ENCODE results near the gene CACNB4.

The CACNB4 gene

GRCh38 chr2:152086231-152086630 lies 12.6 kb downstream of the CACNB4 start:
- DNase-seq: no peak

GRCh38 chr2:152084076-152084475 lies 14.8 kb downstream of the CACNB4 start:
- DNase-seq: no peak

DNA sequence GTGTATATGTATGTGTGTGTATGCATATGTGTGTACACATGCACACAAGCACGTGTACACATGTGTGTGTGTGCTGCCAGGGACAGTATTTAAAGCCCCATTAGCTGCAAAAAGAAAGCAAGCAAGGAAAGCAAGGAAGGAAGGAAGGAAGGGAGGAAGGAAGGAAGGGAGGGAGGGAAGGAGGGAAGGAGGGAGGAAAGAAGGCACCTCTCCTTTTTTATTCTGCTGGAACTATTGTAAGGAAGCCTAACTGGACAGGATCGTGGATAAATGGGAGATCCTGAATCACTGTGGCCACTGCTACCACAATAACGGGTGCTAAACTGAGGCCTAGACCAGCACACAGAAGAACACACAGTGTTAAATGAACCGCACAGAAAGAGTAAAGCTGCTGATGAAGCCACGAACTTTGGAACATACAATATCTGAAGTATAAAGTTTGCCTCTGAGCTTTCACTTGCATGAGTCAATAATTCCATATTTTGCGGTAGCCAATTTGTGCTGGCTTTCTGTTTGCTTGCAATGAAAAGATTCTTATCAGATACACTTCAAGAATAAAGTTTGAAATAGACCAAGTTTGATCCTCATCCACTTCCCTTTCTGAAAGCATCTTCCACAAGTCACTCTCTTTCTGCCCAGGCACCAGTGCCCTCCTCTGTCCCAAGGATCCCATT lies 15.5 kb downstream of the CACNB4 start:
- no peak for DNase-seq

GRCh38 chr2:152078662-152079061 lies 20.2 kb downstream of the CACNB4 start:
- no peak for DNase-seq

DNA sequence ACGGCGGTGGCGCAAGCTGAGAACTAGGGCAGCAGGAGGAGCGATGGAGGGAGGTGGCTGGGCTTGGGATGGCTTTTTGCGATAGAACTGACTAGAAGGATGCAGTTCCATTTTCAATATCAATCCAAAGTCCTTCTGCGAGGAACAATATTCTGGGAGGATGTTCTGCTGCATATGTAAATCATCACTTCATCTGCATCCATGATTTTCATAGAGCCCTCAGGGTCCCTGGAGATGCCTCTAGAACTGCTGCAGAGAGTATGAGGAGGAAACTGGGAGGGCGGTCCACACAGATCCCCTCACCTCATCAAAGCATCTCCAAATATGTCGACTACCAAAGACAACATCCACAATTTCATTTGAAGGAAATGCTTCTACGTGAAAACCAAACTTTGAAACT lies 20.8 kb downstream of the CACNB4 start:
- DNase-seq: no peak

DNA sequence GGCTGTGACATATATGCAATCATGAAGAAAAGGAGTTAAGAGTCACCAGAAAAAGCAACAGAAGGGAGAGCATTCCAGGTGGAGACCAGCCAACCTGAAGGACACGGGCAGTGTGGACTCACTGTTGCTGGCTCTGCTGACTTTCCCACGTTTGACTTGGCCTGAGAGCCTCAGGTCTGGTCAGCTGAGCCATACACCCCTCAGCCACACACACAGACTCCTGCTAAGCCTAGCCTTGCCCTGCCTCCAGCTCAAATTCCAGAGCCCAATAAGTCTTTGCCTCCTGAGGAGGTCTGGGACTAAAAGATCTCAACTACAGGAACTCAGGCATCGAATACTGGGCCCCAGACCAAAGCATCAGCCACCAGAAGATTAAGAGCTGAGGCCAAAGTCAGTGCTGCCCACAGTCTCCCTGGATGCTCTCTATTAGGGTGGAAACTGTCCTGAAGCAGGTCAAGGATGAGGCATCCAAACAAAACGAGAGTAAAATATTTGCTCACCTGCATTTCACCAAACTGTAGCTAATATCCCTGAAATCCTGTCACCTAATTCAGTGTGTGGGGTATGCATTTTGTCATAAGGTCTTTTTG lies 23.3 kb downstream of the CACNB4 start:
- no peak for DNase-seq

- DNase-seq: no peak
These were observed 26.8 kb downstream of the CACNB4 start for GRCh38 chr2:152072011-152072410.

- DNase-seq: no peak
These were observed 27.3 kb downstream of the CACNB4 start for GRCh38 chr2:152071518-152071917.

- DNase-seq: no peak
These were observed 27.8 kb downstream of the CACNB4 start for GRCh38 chr2:152071092-152071491.

- no peak for DNase-seq
These were observed 30.6 kb downstream of the CACNB4 start for GRCh38 chr2:152068226-152068625.

DNA sequence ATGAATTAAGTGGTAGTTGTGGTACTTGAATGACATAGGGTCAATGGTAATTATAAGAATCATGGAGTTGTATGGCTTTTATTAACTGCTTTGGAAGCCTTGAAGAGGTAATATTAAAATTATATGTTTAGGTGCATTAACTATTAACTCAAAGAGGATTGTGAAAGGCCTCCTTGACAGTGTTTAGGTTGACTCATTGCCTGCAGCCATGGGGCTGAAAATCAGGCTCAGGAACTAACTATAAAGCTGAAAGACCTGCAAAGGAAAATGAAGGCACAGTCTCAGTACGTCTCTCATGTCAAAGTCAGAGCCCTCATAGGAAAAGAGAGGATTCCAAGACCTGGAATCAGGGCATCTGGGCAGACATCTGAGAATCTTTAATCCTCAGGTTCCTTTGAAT lies 31.0 kb downstream of the CACNB4 start:
- no peak for DNase-seq

GRCh38 chr2:152065945-152066344 lies 32.9 kb downstream of the CACNB4 start:
- DNase-seq: no peak

DNA sequence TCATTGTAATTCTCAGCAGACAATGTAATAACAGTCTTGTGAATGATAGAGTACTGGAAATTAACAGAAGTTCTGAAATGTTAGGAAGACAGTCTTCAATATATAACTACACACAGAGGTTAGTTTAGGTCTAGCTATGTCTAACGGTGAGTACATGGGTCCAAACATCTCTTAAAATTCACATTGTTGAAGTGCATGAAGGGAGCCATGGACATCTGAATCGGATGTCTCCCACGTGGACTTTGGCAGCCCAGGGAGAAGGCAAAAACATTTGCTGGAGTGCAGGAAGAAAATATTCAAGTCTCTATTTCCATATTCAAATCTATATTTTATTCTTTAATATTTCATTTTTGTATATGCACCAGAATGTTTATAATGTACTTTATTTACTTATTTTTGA lies 34.8 kb downstream of the CACNB4 start:
- DNase-seq: no peak

DNA sequence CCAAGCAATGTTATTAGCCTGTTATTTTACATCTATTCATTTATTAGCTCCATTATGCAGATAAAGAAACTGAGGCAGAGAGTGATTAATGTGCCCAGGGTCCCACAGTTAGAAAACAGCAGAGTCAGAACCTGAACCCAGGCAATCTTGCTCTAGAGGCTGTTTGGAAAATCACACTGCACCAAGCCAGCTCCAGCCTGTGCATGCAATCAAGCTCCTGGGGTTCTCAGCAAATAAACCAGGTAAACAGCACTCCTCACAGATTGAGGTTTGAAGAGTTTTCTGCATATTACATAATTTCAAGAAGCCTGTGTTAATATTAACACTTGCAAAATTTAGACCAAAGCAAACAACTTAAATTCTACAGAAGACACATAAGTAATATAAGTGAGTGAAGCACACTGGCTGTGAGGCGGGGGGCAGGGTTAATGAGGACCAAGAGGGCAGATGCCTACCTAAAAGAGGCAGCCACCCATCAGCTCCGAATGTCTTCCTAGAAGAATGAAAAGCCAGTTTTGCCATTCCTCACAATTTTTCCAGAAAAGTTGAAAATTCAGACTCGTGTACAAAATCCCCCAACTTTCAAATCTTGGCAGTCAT lies 35.4 kb downstream of the CACNB4 start:
- DNase-seq: no peak

- DNase-seq: no peak
These were observed 36.4 kb downstream of the CACNB4 start for GRCh38 chr2:152062125-152063091.

DNA sequence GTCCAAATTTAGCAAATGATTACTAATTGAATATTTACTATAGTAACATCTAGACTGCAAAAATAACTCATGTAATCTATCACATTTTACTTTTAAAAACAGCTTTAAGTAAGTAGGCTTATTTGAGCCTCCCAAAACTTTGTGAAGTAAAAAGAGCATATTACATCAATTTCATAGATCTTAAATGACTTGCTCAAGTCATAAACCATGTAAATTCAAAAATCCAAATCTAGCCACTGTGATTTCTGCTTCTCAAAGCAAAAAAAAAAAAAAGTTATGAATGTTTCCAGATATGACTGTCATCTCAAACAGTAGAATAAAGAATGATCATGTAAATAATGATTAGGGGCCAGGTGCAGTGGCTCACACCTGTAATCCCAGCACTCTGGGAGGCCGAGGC lies 37.5 kb downstream of the CACNB4 start:
- no peak for DNase-seq

DNA sequence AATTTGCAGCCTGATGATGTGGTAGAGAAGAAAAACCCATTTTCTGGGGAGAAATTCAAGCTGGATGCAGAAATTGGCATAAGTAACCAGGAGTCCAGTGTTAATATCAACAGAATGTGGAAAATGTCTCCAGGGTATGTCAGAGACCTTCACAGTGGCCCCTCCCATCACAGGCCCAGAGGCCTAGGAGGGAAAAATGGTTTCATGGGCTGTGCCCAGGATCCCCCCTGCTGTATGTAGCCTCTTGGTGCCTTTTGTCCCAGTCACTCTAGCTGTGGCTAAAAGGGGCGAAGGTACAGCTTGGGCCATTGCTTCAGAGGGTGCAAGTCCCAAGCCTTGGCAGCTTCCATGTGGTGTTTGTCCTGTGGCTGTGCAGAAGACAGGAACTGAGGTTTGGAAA lies 40.2 kb downstream of the CACNB4 start:
- no peak for DNase-seq

DNA sequence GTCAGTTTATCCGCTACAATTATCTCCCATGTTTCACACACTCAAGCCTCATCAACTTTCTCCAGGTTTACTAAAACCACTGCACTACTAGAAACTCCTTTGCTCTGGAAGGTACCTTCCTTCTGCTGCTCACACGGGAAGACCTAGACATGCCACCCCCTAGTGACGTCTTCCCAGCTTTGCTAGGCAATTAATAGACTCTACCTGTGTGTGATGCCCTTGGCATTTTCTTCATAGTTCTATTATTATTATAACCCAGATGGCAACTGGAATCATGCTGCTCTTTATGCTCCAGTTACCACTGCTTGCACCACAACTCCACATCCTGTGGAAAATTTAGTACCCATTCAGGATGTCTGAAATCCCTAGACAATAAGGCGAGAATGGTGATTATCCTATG lies 42.4 kb downstream of the CACNB4 start:
- no peak for DNase-seq

GRCh38 chr2:152055366-152056108 lies 43.3 kb downstream of the CACNB4 start:
- DNase-seq: no peak

DNA sequence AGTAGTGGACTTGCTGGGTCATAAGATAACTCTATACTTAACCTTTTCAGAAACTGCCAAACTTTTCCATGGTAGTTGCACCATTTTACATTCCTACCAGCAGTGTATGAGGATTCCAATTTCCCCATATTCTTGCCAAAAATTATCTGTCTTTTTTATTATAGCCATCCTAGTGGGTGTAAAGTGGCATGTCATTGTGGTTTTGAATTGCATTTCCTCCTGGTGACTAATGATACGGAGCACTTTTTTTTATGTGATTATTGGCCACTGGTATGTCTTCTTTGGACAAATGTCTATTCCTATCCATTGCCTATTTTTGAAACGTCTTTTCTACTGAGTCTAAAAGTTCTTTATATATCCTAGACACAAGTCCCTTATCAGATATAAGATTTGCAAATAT lies 44.3 kb downstream of the CACNB4 start:
- DNase-seq: no peak

DNA sequence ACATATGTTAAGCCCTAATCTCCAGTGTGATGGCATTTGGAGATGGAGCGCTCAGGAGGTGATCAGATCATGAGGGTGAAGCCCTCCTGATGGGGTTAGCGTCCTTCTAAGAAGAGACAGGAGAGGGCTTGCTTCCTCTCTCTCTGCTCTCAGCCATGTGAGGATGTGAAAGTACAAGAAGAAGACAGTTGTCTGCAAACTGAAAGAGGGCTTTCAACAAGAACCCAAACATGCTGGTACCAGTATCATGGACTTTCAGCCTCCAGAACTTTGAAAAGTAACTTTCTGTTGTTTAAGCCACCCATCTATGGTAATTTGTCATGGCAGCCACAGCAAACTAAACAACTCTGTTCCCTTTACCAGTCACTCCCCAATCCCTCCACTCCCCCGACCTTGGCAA lies 47.4 kb downstream of the CACNB4 start:
- DNase-seq: no peak

GRCh38 chr2:152050915-152051314 lies 47.9 kb downstream of the CACNB4 start:
- no peak for DNase-seq

DNA sequence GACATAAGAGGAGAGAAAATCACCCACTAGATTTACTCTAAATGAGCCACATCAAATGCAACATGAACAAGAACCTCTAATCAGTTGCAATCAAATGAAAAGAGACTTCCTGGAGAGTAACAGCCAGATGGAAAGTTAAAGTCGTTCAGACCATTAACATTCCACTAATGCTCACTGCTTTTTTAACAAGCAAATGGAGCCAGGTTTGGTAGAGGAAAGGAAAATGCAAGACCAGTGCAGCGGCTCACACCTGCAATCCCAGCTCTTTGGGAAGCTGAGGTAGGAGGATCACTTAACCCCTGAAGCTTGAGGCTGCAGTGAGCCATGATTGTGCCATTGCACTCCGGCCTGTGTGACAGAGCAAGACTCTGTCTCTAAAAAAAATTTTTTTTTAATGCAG lies 48.5 kb downstream of the CACNB4 start:
- no peak for DNase-seq
